ENCODE measurements around the gene ITGB3. TPM values are rescaled to one million over a fixed set of nuclear protein-coding genes. Genes with fewer than 3 reads are reported as not detected.

Gene ITGB3
- total and polyA plus RNA-seq, 9 of the 15 experiments (the other 6 are each of a cell fraction or from before 2014, with no cell fraction given): 0.08 to 2.6 (median 0.62) TPM; not detected in 1

DNA sequence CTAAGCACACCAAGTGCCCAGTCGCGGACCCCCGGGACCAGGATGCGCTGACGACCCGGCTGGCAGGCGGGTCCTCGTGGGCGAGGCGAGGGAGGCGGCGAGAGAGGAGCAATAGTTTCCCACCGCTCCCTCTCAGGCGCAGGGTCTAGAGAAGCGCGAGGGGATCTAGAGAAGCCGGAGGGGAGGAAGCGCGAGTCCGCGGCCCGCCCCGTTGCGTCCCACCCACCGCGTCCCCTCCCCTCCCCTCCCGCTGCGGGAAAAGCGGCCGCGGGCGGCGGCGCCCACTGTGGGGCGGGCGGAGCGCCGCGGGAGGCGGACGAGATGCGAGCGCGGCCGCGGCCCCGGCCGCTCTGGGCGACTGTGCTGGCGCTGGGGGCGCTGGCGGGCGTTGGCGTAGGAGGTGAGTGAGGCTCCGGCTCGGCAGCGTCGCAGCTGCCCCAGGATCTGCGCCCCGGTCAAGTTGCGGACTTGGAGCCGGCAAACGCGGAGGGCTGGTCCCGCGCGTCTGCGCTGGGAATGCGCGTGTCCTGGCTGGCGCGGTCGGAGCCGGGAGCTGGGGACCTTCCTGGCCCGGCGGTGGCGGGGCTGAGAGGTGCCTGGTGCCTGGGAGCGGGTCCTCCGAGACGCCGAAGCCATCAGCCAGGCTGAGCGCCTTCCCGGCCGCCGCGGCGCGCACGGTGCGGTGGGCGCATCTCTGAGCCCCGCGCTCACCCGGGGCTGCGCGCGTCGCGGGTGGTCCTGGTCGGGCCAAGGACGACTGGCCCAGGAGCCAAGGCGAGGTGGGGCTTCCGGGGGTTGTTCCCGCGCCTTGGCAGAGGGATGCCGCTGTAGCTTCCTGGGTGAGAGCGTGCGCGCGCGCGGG, at the start of gene ITGB3 (continued):
- TF ChIP-seq, protein P1, sequence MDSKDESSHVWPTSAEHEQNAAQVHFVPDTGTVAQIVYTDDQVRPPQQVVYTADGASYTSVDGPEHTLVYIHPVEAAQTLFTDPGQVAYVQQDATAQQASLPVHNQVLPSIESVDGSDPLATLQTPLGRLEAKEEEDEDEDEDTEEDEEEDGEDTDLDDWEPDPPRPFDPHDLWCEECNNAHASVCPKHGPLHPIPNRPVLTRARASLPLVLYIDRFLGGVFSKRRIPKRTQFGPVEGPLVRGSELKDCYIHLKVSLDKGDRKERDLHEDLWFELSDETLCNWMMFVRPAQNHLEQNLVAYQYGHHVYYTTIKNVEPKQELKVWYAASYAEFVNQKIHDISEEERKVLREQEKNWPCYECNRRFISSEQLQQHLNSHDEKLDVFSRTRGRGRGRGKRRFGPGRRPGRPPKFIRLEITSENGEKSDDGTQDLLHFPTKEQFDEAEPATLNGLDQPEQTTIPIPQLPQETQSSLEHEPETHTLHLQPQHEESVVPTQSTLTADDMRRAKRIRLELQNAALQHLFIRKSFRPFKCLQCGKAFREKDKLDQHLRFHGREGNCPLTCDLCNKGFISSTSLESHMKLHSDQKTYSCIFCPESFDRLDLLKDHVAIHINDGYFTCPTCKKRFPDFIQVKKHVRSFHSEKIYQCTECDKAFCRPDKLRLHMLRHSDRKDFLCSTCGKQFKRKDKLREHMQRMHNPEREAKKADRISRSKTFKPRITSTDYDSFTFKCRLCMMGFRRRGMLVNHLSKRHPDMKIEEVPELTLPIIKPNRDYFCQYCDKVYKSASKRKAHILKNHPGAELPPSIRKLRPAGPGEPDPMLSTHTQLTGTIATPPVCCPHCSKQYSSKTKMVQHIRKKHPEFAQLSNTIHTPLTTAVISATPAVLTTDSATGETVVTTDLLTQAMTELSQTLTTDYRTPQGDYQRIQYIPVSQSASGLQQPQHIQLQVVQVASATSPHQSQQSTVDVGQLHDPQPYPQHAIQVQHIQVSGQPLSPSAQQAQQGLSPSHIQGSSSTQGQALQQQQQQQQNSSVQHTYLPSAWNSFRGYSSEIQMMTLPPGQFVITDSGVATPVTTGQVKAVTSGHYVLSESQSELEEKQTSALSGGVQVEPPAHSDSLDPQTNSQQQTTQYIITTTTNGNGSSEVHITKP (IDR thresholded peaks at IDR 0.05; ENCODE audit: partially characterized antibody): no peak
- TF ChIP-seq, protein P2, sequence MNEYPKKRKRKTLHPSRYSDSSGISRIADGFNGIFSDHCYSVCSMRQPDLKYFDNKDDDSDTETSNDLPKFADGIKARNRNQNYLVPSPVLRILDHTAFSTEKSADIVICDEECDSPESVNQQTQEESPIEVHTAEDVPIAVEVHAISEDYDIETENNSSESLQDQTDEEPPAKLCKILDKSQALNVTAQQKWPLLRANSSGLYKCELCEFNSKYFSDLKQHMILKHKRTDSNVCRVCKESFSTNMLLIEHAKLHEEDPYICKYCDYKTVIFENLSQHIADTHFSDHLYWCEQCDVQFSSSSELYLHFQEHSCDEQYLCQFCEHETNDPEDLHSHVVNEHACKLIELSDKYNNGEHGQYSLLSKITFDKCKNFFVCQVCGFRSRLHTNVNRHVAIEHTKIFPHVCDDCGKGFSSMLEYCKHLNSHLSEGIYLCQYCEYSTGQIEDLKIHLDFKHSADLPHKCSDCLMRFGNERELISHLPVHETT (CRISPR knock-in tag; conservative IDR thresholded peaks at IDR 0.05 in 1 of 2, IDR thresholded peaks at IDR 0.05 in 1 of 2): peak in 1 of 2 experiments; percentile 56; a peak in 1 of 4 replicates
- TF ChIP-seq, protein P3, sequence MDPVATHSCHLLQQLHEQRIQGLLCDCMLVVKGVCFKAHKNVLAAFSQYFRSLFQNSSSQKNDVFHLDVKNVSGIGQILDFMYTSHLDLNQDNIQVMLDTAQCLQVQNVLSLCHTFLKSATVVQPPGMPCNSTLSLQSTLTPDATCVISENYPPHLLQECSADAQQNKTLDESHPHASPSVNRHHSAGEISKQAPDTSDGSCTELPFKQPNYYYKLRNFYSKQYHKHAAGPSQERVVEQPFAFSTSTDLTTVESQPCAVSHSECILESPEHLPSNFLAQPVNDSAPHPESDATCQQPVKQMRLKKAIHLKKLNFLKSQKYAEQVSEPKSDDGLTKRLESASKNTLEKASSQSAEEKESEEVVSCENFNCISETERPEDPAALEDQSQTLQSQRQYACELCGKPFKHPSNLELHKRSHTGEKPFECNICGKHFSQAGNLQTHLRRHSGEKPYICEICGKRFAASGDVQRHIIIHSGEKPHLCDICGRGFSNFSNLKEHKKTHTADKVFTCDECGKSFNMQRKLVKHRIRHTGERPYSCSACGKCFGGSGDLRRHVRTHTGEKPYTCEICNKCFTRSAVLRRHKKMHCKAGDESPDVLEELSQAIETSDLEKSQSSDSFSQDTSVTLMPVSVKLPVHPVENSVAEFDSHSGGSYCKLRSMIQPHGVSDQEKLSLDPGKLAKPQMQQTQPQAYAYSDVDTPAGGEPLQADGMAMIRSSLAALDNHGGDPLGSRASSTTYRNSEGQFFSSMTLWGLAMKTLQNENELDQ (CRISPR knock-in tag; IDR thresholded peaks at IDR 0.05; ENCODE audit: borderline replicate concordance): no peak
- TF ChIP-seq IFI16 (CRISPR knock-in tag; IDR thresholded peaks at IDR 0.05) (no peak), FOXM1 (IDR thresholded peaks at IDR 0.05; ENCODE audit: low read depth) (no peak), FOXM1 (CRISPR knock-in tag; IDR thresholded peaks at IDR 0.05; ENCODE audit: low read depth) (0 out of 2 replicates have a peak, but pooled peaks have one; percentile 74), ZNF561 (CRISPR knock-in tag; conservative IDR thresholded peaks at IDR 0.05) (no peak), CTBP1 (IDR thresholded peaks at IDR 0.05; ENCODE audit: borderline replicate concordance) (peak; percentile 98), KDM5B (IDR thresholded peaks at IDR 0.05; ENCODE audit: insufficient replicate concordance, low read depth, low read length) (peak; percentile 41)
- TF ChIP-seq, protein P4, sequence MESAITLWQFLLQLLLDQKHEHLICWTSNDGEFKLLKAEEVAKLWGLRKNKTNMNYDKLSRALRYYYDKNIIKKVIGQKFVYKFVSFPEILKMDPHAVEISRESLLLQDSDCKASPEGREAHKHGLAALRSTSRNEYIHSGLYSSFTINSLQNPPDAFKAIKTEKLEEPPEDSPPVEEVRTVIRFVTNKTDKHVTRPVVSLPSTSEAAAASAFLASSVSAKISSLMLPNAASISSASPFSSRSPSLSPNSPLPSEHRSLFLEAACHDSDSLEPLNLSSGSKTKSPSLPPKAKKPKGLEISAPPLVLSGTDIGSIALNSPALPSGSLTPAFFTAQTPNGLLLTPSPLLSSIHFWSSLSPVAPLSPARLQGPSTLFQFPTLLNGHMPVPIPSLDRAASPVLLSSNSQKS (CRISPR knock-in tag; IDR thresholded peaks at IDR 0.05): no peak
- TF ChIP-seq, protein P5, sequence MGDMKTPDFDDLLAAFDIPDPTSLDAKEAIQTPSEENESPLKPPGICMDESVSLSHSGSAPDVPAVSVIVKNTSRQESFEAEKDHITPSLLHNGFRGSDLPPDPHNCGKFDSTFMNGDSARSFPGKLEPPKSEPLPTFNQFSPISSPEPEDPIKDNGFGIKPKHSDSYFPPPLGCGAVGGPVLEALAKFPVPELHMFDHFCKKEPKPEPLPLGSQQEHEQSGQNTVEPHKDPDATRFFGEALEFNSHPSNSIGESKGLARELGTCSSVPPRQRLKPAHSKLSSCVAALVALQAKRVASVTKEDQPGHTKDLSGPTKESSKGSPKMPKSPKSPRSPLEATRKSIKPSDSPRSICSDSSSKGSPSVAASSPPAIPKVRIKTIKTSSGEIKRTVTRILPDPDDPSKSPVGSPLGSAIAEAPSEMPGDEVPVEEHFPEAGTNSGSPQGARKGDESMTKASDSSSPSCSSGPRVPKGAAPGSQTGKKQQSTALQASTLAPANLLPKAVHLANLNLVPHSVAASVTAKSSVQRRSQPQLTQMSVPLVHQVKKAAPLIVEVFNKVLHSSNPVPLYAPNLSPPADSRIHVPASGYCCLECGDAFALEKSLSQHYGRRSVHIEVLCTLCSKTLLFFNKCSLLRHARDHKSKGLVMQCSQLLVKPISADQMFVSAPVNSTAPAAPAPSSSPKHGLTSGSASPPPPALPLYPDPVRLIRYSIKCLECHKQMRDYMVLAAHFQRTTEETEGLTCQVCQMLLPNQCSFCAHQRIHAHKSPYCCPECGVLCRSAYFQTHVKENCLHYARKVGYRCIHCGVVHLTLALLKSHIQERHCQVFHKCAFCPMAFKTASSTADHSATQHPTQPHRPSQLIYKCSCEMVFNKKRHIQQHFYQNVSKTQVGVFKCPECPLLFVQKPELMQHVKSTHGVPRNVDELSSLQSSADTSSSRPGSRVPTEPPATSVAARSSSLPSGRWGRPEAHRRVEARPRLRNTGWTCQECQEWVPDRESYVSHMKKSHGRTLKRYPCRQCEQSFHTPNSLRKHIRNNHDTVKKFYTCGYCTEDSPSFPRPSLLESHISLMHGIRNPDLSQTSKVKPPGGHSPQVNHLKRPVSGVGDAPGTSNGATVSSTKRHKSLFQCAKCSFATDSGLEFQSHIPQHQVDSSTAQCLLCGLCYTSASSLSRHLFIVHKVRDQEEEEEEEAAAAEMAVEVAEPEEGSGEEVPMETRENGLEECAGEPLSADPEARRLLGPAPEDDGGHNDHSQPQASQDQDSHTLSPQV (IDR thresholded peaks at IDR 0.05): 0 out of 2 replicates have a peak, but pooled peaks have one; percentile 41
